ENCODE results near the gene KIFC3. TPM values are rescaled to one million over a fixed set of nuclear protein-coding genes. Genes with fewer than 3 reads are reported as not detected.
"Not testable (repeated sequence)": the region's sequence is repeated elsewhere in the genome, so short reads cannot be mapped to it uniquely, and the experiment has no call there.

KIFC3 gene
- total RNA-seq, 1 experiment from 2014 or later, result 11.8 TPM

- DNase-seq, result no peak
- Histone ChIP-seq H3K36me3 (no peaks in the 10 kb centered on the region), H3K4me1 (peaks cover 5% of the 10 kb centered on the region), H3K27me3 (no peaks in the 10 kb centered on the region), H3K9me3 (replicated peaks) (no peaks in the 10 kb centered on the region), H3K4me3 (peak overlapping the region; percentile 77), H3K27ac (peak overlapping the region; percentile 76)
These were observed 67.9 kb downstream of the KIFC3 start for GRCh38 chr16:57734308-57734924.

- H3K4me1 ChIP-seq, result peaks cover 5% of the 10 kb centered on the region
- no peak for DNase-seq
- H3K9me3 ChIP-seq (replicated peaks), result no peaks in the 10 kb centered on the region
- no peak overlapping the region for H3K4me3 ChIP-seq
- no peaks in the 10 kb centered on the region for H3K27me3 ChIP-seq
- H3K27ac ChIP-seq, result no peak overlapping the region
- no peaks in the 10 kb centered on the region for H3K36me3 ChIP-seq
These were observed 69.6 kb downstream of the KIFC3 start for GRCh38 chr16:57732714-57733113.

- Histone ChIP-seq H3K27ac (no peak overlapping the region), H3K9me3 (replicated peaks) (no peaks in the 10 kb centered on the region), H3K4me3 (no peak overlapping the region), H3K27me3 (no peaks in the 10 kb centered on the region), H3K36me3 (no peaks in the 10 kb centered on the region), H3K4me1 (peaks cover 1% of the 10 kb centered on the region)
- no peak for DNase-seq
These were observed 70.3 kb downstream of the KIFC3 start for GRCh38 chr16:57732037-57732436.

DNA sequence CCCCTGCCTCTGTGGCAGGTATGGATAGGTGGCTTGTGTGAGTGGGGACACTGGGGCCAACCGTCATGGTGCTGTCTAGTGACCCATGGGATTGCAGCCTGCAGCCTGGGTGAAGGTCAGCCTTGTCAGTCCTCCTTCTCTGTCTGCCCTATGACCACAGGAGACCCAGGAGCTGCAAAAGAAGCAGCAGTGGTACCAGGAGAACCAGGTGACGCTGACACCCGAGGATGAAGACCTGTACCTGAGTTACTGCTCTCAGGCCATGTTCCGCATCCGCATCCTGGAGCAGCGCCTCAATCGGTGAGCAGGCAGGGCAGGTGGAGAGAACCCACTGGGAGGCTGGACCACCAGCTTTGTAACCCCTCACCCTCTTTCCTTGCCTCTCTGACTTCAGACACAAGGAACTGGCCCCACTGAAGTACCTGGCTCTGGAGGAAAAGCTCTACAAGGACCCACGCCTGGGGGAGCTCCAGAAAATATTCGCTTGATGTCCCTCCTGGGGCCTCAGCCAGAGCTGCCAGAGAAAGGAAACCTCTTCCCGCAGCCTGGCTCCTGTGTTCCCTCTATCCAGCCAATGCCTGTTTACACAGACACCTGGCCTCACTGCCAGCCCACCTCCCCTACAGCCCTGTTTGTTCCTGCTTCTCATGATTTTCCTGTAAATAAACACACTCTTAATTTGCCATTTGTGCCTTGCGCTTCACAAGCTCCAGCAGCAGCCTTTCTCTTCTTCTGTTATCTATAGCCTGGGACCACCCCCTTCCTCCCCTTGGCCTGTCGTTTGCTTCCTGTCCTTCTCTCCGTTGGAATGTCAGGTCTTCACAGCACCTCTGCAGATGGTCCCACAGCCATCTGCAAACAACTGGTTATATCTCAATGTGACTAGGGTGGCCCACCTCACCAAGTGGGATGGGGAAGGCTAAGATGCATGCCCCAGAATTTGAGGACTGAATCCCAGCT is 71.2 kb downstream of the KIFC3 start:
- Histone ChIP-seq H3K9me3 (replicated peaks) (no peaks in the 10 kb centered on the region), H3K27me3 (no peaks in the 10 kb centered on the region), H3K4me3 (no peak overlapping the region), H3K4me1 (no peaks in the 10 kb centered on the region), H3K36me3 (no peaks in the 10 kb centered on the region), H3K27ac (no peak overlapping the region)
- DNase-seq, result no peak

DNA sequence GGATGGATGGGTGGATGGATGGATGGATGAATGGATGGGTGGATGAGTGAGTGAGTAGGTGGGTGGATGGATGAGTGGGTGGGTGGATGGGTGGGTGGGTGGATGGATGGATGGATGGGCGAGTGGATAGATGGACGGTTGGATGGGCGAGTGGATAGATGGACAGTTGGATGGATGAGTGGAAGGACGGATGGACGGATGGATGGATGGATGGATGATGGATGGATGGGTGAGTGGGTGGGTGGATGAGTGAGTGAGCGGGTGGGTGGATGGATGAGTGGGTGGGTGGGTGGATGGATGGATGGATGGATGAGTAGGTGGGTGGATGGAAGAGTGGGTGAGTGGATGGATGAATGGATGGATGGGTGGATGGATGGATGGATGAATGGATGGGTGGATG is 72.4 kb downstream of the KIFC3 start:
- not testable (repeated sequence) for H3K36me3 ChIP-seq; H3K4me1 ChIP-seq; H3K9me3 ChIP-seq (replicated peaks); H3K4me3 ChIP-seq; H3K27me3 ChIP-seq; H3K27ac ChIP-seq; DNase-seq

- Histone ChIP-seq H3K27me3 (peaks cover 4% of the 10 kb centered on the region; the same call in 1 of the 2 replicates), H3K27ac (no peak overlapping the region), H3K4me3 (no peak overlapping the region), H3K4me1 (no peaks in the 10 kb centered on the region), H3K36me3 (no peaks in the 10 kb centered on the region), H3K9me3 (replicated peaks) (no peaks in the 10 kb centered on the region)
- DNase-seq, result no peak
These were observed 73.2 kb downstream of the KIFC3 start for GRCh38 chr16:57729182-57729484.

DNA sequence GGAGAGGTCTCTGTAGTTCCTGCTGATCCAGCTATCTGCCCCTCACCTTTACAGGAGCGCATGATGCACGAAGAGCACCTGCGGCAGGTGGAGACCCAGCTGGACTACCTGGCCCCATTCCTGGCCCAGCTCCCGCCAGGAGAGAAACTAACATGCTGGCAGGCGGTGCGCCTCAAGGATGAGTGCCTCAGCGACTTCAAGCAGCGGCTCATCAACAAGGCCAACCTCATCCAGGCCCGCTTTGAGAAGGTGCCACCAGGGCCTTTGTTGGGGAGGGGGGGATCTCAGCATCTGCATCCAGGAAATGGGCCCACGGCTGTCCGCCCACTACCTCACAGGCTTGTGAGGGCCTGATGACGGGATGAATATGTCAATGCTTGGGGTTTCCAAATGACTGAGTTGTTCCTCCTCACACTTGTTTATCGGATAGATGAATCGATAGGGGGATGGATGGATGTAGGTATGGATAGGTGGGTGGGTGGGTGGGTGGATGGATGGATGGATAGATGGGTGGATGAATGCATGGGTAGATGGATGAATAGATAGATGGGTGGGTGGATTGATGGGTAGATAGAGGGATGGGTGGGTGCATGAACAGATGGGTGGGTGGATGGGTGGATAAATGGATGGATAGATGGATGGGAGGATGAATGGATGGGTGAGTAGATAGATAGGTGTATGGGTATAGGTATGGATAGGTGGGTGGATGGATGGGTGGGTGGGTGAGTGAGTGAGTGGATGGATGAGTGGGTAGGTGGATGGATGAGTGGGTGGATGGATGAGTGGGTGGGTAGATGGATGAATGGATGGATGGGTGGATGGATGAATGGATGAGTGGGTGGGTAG is 73.7 kb downstream of the KIFC3 start:
- Histone ChIP-seq H3K27me3 (peaks cover 4% of the 10 kb centered on the region; the same call in 1 of the 2 replicates), H3K27ac (no peak overlapping the region), H3K36me3 (no peaks in the 10 kb centered on the region), H3K4me1 (no peaks in the 10 kb centered on the region), H3K4me3 (no peak overlapping the region), H3K9me3 (replicated peaks) (no peaks in the 10 kb centered on the region)
- DNase-seq, result no peak

- H3K9me3 ChIP-seq (replicated peaks), result no peaks in the 10 kb centered on the region
- H3K4me3 ChIP-seq, result no peak overlapping the region
- no peaks in the 10 kb centered on the region for H3K36me3 ChIP-seq
- H3K4me1 ChIP-seq, result no peaks in the 10 kb centered on the region
- H3K27ac ChIP-seq, result no peak overlapping the region
- H3K27me3 ChIP-seq, result peaks cover 13% of the 10 kb centered on the region
- DNase-seq, result no peak
These were observed 74.7 kb downstream of the KIFC3 start for GRCh38 chr16:57727610-57728009.

DNA sequence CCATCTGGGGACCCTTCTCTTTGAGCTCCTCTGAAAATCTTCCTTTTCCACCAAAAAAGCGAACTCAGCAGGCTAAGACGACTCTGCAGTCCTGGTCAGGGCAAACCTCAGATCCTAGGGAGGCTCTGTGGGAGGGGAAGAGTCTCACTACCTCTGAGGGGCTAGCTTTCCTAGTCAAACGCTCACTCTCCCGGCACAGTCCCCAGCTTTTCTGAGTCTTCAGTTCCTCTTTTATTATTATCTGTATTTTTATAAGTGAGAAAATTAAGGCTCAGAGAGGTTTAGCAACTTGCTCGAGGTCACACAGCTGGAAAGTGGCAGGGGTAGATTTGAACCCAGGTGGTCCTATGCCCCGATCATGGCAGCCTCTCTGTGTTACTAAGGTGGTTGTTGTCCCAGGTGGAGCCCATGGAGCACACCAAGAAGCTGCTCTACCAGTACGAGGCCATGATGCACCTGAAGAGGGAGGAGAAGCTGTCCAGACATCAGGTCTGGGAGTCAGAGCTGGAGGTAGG is 75.8 kb downstream of the KIFC3 start:
- H3K4me1 ChIP-seq, result no peaks in the 10 kb centered on the region
- H3K4me3 ChIP-seq, result no peak overlapping the region
- peaks cover 20% of the 10 kb centered on the region for H3K27me3 ChIP-seq
- DNase-seq, result no peak
- no peaks in the 10 kb centered on the region for H3K36me3 ChIP-seq
- no peak overlapping the region for H3K27ac ChIP-seq
- no peaks in the 10 kb centered on the region for H3K9me3 ChIP-seq (replicated peaks)

- H3K27ac ChIP-seq, result no peak overlapping the region
- no peaks in the 10 kb centered on the region for H3K4me1 ChIP-seq
- H3K36me3 ChIP-seq, result no peaks in the 10 kb centered on the region
- peaks cover 20% of the 10 kb centered on the region for H3K27me3 ChIP-seq
- H3K4me3 ChIP-seq, result no peak overlapping the region
- DNase-seq, result no peak
- no peaks in the 10 kb centered on the region for H3K9me3 ChIP-seq (replicated peaks)
These were observed 76.3 kb downstream of the KIFC3 start for GRCh38 chr16:57725976-57726375.

DNA sequence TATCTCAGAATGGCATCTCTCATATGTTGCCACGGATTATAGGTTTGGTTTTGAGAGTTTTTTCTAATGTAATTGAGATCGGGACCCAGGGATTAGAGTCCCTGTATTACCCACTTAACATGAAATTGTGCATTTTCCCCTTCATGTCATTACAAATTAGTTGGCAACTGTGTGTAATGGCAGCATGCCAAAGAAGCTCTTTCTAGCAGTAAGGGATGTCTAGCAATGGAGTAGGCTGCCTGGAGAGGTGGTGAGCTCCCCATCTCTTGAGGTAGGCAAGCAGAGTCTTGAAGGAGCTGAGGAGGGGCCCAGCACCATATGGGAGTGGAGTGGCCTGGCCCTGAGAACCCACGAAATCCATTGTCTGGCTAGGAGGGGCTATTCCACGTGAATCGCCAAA is 76.7 kb downstream of the KIFC3 start:
- Histone ChIP-seq H3K36me3 (no peaks in the 10 kb centered on the region), H3K4me1 (no peaks in the 10 kb centered on the region), H3K4me3 (no peak overlapping the region), H3K27me3 (peaks cover 20% of the 10 kb centered on the region), H3K9me3 (replicated peaks) (no peaks in the 10 kb centered on the region), H3K27ac (no peak overlapping the region)
- DNase-seq, result no peak

- H3K4me3 ChIP-seq, result no peak overlapping the region
- no peak for DNase-seq
- H3K9me3 ChIP-seq (replicated peaks), result no peaks in the 10 kb centered on the region
- peaks cover 20% of the 10 kb centered on the region for H3K27me3 ChIP-seq
- H3K4me1 ChIP-seq, result no peaks in the 10 kb centered on the region
- no peaks in the 10 kb centered on the region for H3K36me3 ChIP-seq
- no peak overlapping the region for H3K27ac ChIP-seq
These were observed 77.1 kb downstream of the KIFC3 start for GRCh38 chr16:57725151-57725550.

- no peak overlapping the region for H3K27ac ChIP-seq
- no peak for DNase-seq
- no peaks in the 10 kb centered on the region for H3K9me3 ChIP-seq (replicated peaks)
- no peaks in the 10 kb centered on the region for H3K36me3 ChIP-seq
- H3K4me3 ChIP-seq, result no peak overlapping the region
- H3K4me1 ChIP-seq, result no peaks in the 10 kb centered on the region
- peaks cover 22% of the 10 kb centered on the region for H3K27me3 ChIP-seq
These were observed 77.8 kb downstream of the KIFC3 start for GRCh38 chr16:57724531-57724930.

DNA sequence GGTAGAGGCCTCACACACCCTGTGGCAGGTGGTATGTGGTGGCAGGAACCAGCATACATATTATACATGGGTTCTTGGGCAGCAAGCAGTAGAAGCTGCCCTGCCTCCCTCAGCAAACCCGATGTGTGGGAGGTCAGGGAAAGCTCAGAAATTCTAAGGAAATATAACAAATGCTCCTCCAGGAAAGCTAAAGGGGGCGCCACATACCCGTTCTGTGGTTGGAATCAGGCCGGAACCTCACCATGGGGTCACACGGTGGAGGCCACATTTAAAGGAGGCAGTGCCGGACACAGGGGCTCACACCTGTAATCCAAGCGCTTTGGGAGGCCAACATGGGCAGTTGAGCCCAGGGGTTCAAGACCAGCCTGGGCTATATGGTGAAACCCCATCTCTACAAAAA is 79.1 kb downstream of the KIFC3 start:
- Histone ChIP-seq H3K27ac (no peak overlapping the region), H3K27me3 (peaks cover 25% of the 10 kb centered on the region), H3K4me1 (no peaks in the 10 kb centered on the region), H3K9me3 (replicated peaks) (no peaks in the 10 kb centered on the region), H3K36me3 (no peaks in the 10 kb centered on the region), H3K4me3 (no peak overlapping the region)
- peak; percentile 28 to 59 for DNase-seq

DNA sequence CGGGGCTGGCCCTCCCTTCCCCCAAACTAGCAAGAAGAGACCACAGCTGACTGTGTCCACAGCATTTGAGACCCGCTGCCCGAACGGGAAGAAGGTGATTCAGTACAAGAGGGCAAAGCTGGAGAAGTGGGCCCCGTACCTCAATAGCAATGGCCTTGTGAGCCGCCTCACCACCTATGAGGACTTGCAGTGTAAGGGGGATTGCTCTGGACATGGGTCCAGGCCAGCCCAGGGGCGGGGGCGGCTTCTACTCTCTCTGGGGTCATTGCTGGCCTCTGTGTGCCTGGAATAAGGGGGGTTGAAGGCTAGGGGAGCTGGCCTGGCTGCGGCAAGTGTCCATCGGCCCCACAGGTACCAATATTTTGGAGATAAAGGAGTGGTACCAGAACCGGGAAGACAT is 79.6 kb downstream of the KIFC3 start:
- no peak overlapping the region for H3K4me3 ChIP-seq
- H3K27ac ChIP-seq, result no peak overlapping the region
- H3K9me3 ChIP-seq (replicated peaks), result no peaks in the 10 kb centered on the region
- DNase-seq, result no peak
- no peaks in the 10 kb centered on the region for H3K4me1 ChIP-seq
- H3K27me3 ChIP-seq, result peaks cover 25% of the 10 kb centered on the region
- no peaks in the 10 kb centered on the region for H3K36me3 ChIP-seq
